Fibroblast of lung (primary cell): ENCODE data around the gene C1orf232.

Experiments used
- CTCF ChIP-seq, 2 donors: IDR thresholded peaks in 1 of 2; conservative IDR thresholded peaks in 1 of 2; 1 replicate in 1 of 2; 2 replicates in 1 of 2; pipeline ENCODE4 v1.5.1; 2011 to 2012; ENCODE audit warnings: low read length in 2 of 2, control low read depth in 1 of 2, inconsistent platforms in 1 of 2, low read depth in 1 of 2, mild to moderate bottlenecking in 1 of 2
- EZH2 ChIP-seq: IDR thresholded peaks from 2 replicates; pipeline ENCODE4 v1.5.1; 2012; ENCODE audit warnings: low read length, control low read depth, mild to moderate bottlenecking; ENCODE audit errors: missing control alignments

GRCh38 chr1:26177182-26177684, 8.5 kb upstream of the C1orf232 start, which contains the start of gene CNKSR1:
- TF ChIP-seq CTCF (conservative IDR thresholded peaks at IDR 0.05 in 1 of 2, IDR thresholded peaks at IDR 0.05 in 1 of 2; ENCODE audit: low read depth in 1 of 2, low read length in 2 of 2) (no peak), EZH2 (no peak)
